Gastrocnemius medialis (tissue), 4 donors: ENCODE results near the gene FFAR2.
"Not testable (repeated sequence)": the region's sequence is repeated elsewhere in the genome, so short reads cannot be mapped to it uniquely, and the experiment has no call there.

Source experiments
- POLR2A ChIP-seq, 2 donors: fragments of 450-650 bp; IDR thresholded peaks; one replicate each; pipeline ENCODE4 v1.6.1; 2017; ENCODE audit warnings: antibody characterized with exemption in 2 of 2, mild to moderate bottlenecking in 2 of 2, moderate library complexity in 2 of 2
- TF ChIP-seq, protein P1 (sequence below), 5 experiments: fragments of 450-650 bp in 3 of 5; fragments of 200-600 bp in 2 of 5; sonication (generic) in 2 of 5; IDR thresholded peaks in 4 of 5; conservative IDR thresholded peaks in 1 of 5; 1 replicate in 4 of 5; 2 replicates in 1 of 5; pipeline ENCODE4 v1.5.1; 2016 to 2019; ENCODE audit warnings: antibody characterized with exemption in 5 of 5, mild to moderate bottlenecking in 3 of 5, moderate library complexity in 3 of 5

DNA sequence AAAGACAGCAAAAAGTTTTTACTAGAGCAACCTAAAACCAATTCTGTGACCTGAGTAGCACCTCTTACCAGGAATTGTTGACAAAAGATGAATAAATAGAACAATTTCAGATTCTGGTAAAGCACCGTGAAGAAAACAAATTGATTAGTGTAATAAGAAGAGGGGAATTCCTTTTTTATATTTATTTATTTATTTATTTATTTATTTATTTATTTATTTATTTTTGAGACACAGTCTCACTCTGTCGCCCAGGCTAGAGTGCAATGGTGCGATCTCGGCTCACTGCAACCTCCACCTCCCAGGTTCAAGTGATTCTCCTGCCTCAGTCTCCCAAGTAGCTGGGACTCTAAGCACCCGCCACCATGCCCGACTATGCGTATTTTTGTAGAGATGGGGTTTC lies 24.7 kb upstream of the FFAR2 start:
- TF ChIP-seq, protein P1, sequence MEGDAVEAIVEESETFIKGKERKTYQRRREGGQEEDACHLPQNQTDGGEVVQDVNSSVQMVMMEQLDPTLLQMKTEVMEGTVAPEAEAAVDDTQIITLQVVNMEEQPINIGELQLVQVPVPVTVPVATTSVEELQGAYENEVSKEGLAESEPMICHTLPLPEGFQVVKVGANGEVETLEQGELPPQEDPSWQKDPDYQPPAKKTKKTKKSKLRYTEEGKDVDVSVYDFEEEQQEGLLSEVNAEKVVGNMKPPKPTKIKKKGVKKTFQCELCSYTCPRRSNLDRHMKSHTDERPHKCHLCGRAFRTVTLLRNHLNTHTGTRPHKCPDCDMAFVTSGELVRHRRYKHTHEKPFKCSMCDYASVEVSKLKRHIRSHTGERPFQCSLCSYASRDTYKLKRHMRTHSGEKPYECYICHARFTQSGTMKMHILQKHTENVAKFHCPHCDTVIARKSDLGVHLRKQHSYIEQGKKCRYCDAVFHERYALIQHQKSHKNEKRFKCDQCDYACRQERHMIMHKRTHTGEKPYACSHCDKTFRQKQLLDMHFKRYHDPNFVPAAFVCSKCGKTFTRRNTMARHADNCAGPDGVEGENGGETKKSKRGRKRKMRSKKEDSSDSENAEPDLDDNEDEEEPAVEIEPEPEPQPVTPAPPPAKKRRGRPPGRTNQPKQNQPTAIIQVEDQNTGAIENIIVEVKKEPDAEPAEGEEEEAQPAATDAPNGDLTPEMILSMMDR (IDR thresholded peaks at IDR 0.05 in 4 of 5, conservative IDR thresholded peaks at IDR 0.05 in 1 of 5): not testable (repeated sequence)
- not testable (repeated sequence) for TF ChIP-seq POLR2A (IDR thresholded peaks at IDR 0.05)
